OCI-LY3 (cell line): ENCODE measurements around the gene MTLN.
"Not testable (repeated sequence)": the region's sequence is repeated elsewhere in the genome, so short reads cannot be mapped to it uniquely, and the experiment has no call there.

Source experiments
- CTCF ChIP-seq: fragments of 200-600, 300-600 bp; sonication (generic); IDR thresholded peaks from 2 replicates; pipeline ENCODE4 v1.5.1; 2014; ENCODE audit warnings: antibody characterized with exemption, low read length, low read depth
- EZH2phosphoT487 ChIP-seq: fragments of 200-600 bp; shearing (Covaris generic); IDR thresholded peaks from 2 replicates; pipeline ENCODE4 v1.6.1; 2018; ENCODE audit warnings: antibody characterized with exemption, mixed run types, low read depth

DNA sequence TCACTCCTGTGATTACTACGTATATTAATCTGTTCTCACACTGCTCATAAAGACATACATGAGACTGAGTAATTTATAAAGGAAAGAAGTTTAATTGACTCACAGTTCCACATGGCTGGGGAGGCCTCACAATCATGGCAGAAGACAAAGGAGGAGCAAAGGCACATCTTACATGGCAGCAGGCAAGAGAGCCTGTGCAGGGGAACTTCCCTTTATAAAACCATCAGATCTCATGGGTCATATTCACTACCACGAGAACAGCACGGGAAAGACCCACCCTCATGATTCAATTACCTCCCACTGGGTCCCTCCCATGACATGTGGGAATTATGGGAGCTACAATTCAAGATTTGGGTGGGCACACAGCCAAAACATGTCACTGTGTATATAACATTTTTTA is 1.2 kb upstream of the MTLN start:
- not testable (repeated sequence) for TF ChIP-seq CTCF, EZH2phosphoT487
